OCI-LY7 (cell line): ENCODE results near the gene MARK2.

Source experiments
- CTCF ChIP-seq: fragments of 200-600 bp; sonication (generic); conservative IDR thresholded peaks from 2 replicates; pipeline ENCODE4 v1.5.1; 2014; ENCODE audit warnings: mild to moderate bottlenecking, antibody characterized with exemption, low read length, moderate library complexity, mixed read lengths
- EZH2phosphoT487 ChIP-seq: fragments of 200-600 bp; sonication (generic); IDR thresholded peaks from 2 replicates; pipeline ENCODE4 v1.6.1; 2018; ENCODE audit warnings: low read depth, borderline replicate concordance, mild to moderate bottlenecking, mixed run types, antibody characterized with exemption, low read length, moderate library complexity, mixed read lengths

GRCh38 chr11:63818609-63819008, 20.3 kb upstream of the MARK2 start:
- TF ChIP-seq EZH2phosphoT487 (no peak), CTCF (no peak)
